Placental pericyte (primary cell): ENCODE measurements around the gene MEA1. TPM values are rescaled to one million over a fixed set of nuclear protein-coding genes. Genes with fewer than 3 reads are reported as not detected.

Experiments used
- total RNA-seq: library from RNA; depleted of rRNA; stranded (reverse); fragments of >200 nt; gene quantifications from 2 replicates; pipeline ENCODE4 v1.2.3, GENCODE V29; 2012

Gene MEA1
- total RNA-seq: 60.1 and 63.2 TPM in 2 replicates

GRCh38 chr6:43013843-43014433, at the start of gene MEA1, which contains the start of gene KLHDC3:
Gene MEA1, minus strand, starts transcription at chr6:43013946. Its CDS starts 133 bp downstream, at chr6:43013813.
Gene KLHDC3, plus strand, starts transcription at chr6:43014249. Its CDS starts 2,944 bp downstream, at chr6:43017193.

GRCh38 chr6:43059168-43060033, 45.7 kb upstream of the MEA1 start, which contains the start of the genes KLC4 and MRPL2:
Gene KLC4, plus strand, starts transcription at chr6:43059631. Its CDS starts 1,705 bp downstream, at chr6:43061336.
Gene MRPL2, minus strand, starts transcription at chr6:43059434. Its CDS starts 53 bp downstream, at chr6:43059381.

DNA sequence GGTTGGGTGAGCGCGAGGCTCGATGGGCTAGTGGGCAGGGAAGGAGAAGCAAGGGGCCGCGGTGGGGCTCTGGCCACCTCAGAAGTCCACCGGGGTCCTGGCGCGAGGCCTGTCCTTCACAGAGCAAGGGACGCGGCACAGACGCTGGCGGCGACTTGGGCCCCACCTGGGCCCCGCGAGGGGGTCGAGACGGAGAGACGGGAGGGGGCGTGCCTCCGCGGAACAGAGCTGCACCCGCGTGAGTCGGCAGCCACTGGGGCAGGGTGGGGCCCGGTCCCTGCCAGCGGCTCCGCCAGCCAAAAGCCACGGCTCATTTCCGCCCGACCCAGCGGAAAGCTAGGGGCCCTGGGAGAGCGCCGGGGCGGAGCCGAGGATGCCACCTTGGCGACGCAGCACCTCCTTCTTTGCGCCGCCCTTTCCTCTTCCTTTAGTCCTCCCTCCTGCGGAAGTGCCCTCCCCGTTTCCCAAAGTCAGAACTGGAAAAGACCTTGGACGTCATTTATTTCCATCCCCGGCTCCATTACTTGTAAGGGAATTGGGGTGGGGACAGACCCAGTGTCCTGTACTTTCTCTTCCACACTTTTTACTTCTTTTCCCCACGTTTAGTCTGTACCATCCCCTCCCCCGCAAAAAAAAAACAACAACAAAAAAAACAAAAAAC, 39.9 kb upstream of the MEA1 start, which contains the start of gene CUL7:
TSS of gene CUL7 (minus strand) at position 307 of the 661 bp plus-strand sequence. CDS start 1,063 bp downstream, outside the sequence.

GRCh38 chr6:43021270-43022047, 7.7 kb upstream of the MEA1 start, which contains the start of gene RRP36:
Gene RRP36, plus strand, starts transcription at chr6:43021623. Its CDS starts 32 bp downstream, at chr6:43021655.

GRCh38 chr6:42984001-42984923, 29.5 kb downstream of the MEA1 start, which contains the start of gene PPP2R5D:
Gene PPP2R5D, plus strand, starts transcription at chr6:42984570. Its CDS starts 108 bp downstream, at chr6:42984678.

DNA sequence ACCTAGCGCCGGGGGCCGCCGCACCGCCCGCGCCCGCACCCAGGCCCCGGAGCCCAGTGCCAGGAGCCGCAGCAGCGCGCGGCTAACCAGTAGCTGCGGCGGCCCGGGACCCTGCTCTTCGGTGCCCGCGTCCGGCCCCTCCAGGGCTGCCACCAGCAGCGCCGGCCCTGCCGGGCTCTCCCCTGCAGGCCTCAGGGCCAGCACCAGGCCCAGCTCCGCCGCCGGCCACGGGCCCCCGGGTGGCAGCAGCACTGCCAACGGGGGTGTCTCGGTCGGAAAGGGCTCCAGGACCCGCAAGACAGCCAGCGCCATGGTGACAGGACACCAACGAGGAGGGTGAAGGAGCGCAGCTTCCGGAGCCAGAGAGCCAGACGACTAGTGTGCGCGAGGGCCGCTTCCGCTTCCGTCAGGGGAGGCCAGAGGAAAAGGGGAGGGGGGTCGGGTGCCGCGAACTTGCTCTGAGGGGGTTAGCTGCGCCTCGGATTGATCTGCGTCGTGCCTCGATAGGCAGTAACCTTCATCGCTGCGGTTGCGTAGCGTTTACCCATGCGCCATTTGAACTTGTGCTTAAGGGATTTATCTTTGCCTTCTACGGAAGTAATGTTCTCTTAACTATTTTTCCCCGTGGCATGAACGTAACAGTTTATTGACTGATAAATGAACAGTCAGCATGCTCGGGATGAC, 34.8 kb downstream of the MEA1 start, which contains the start of gene PEX6:
TSS of gene PEX6 (minus strand) at position 343 of the 684 bp plus-strand sequence. CDS start at position 312, 31 bp downstream.

Other genes starting within 250 kb of the MEA1 start
- 5.7 and 7.3 TPM in 2 replicates for gene BICRAL, start 231.9 kb downstream of the MEA1 start, total RNA-seq
- gene RPL7L1, start 134.3 kb downstream of the MEA1 start, total RNA-seq: 91.5 and 121 TPM in 2 replicates
- gene PTCRA, start 97.9 kb downstream of the MEA1 start, total RNA-seq: not detected in 2 replicates
- gene CNPY3, start 84.5 kb downstream of the MEA1 start, total RNA-seq: 23.5 and 68.7 TPM in 2 replicates
- gene GNMT, start 53.2 kb downstream of the MEA1 start, total RNA-seq: 0.22 TPM in 1 of 2 replicates, not detected in the other
- 17.9 and 41.4 TPM in 2 replicates for gene PEX6, start 34.8 kb downstream of the MEA1 start, total RNA-seq
- gene PPP2R5D, start 29.4 kb downstream of the MEA1 start, total RNA-seq: 34.4 and 55.1 TPM in 2 replicates
- 104 and 124 TPM in 2 replicates for gene KLHDC3, start 303 bp upstream of the MEA1 start, total RNA-seq
- 71.8 and 146 TPM in 2 replicates for gene RRP36, start 7.7 kb upstream of the MEA1 start, total RNA-seq
- gene CUL7, start 39.9 kb upstream of the MEA1 start, total RNA-seq: 40.9 and 53.2 TPM in 2 replicates
- gene MRPL2, start 45.5 kb upstream of the MEA1 start, total RNA-seq: 23.5 and 26.3 TPM in 2 replicates
- gene KLC4, start 45.7 kb upstream of the MEA1 start, total RNA-seq: 15.2 and 16.2 TPM in 2 replicates
- gene PTK7, start 62.4 kb upstream of the MEA1 start, total RNA-seq: 130 and 157 TPM in 2 replicates
- 32.6 and 57.4 TPM in 2 replicates for gene SRF, start 157.3 kb upstream of the MEA1 start, total RNA-seq
- gene CUL9, start 168.2 kb upstream of the MEA1 start, total RNA-seq: 22.0 and 27.6 TPM in 2 replicates
- 33.1 and 43.1 TPM in 2 replicates for gene DNPH1, start 215.5 kb upstream of the MEA1 start, total RNA-seq
- not detected in 2 replicates for gene TTBK1, start 229.5 kb upstream of the MEA1 start, total RNA-seq